ENCODE data around the gene PPP5C. TPM values are rescaled to one million over a fixed set of nuclear protein-coding genes. Genes with fewer than 3 reads are reported as not detected.

PPP5C gene
- total RNA-seq (2016; rRNA removed; fragmentation: Illumina TruSeq; extraction: Trizol), result 38.2 and 41.6 TPM in 2 replicates
- 6.6 and 9.3 TPM in 2 replicates for total RNA-seq (2016; cell fraction: cytosol; rRNA removed; fragmentation: Illumina TruSeq; extraction: Trizol; ENCODE audit: low read depth)
- total RNA-seq (2016; cell fraction: insoluble cytoplasmic fraction; rRNA removed; fragmentation: Illumina TruSeq; extraction: Trizol), result 33.6 and 40.9 TPM in 2 replicates
- 12.2 and 12.3 TPM in 2 replicates for total RNA-seq (2016; cell fraction: membrane; rRNA removed; fragmentation: Illumina TruSeq; extraction: Trizol)
- 31.3 and 44.2 TPM in 2 replicates for total RNA-seq (2016; cell fraction: nucleus; rRNA removed; fragmentation: Illumina TruSeq; extraction: Trizol)
- 67.9 and 68.5 TPM in 2 replicates for polyA plus RNA-seq (2011; rRNA removed)
- 52.3 and 70.1 TPM in 2 replicates for polyA plus RNA-seq (2011; cell fraction: cytosol; rRNA removed)
- polyA plus RNA-seq (2011; cell fraction: nucleus; rRNA removed), result 118 and 133 TPM in 2 replicates
- 33.2 and 36.7 TPM in 2 replicates for polyA plus RNA-seq (2012)
- 3.4 and 4.4 TPM in 2 replicates for polyA plus RNA-seq (2016; cell fraction: cytosol; fragmentation: Illumina TruSeq; extraction: Trizol; ENCODE audit: low read depth)
- polyA plus RNA-seq (2016; cell fraction: insoluble cytoplasmic fraction; fragmentation: Illumina TruSeq; extraction: Trizol; ENCODE audit: low read depth), result 45.7 and 54.9 TPM in 2 replicates
- polyA plus RNA-seq (2016; cell fraction: membrane; fragmentation: Illumina TruSeq; extraction: Trizol; ENCODE audit: low read depth), result 6.8 and 8.2 TPM in 2 replicates
- 82.9 and 89.8 TPM in 2 replicates for polyA plus RNA-seq (2016; cell fraction: nucleus; fragmentation: Illumina TruSeq; extraction: Trizol; ENCODE audit: insufficient read depth, low read depth)
- polyA minus RNA-seq (2011; rRNA and poly(A)+ RNA removed; ENCODE audit: low replicate concordance), result 92.2 and 144 TPM in 2 replicates
- polyA minus RNA-seq (2011; cell fraction: cytosol; rRNA and poly(A)+ RNA removed), result 26.7 and 26.9 TPM in 2 replicates
- 63.0 and 66.9 TPM in 2 replicates for polyA minus RNA-seq (2011; cell fraction: nucleus; rRNA and poly(A)+ RNA removed)
- percentile 61 among the genes with signal in this experiment for Bru-seq, nascent RNA
- BruChase-seq, experiment 1, labeled RNA remaining after a 6-hour chase, result percentile 69 among the genes with signal in this experiment
- percentile 69 among the genes with signal in this experiment for BruChase-seq, experiment 2, labeled RNA remaining after a 2-hour chase
- long read RNA-seq, experiment 1, transcript PPP5C-201 (13 exons, 2,109 nt), result major isoform, 39 of 51 reads
- long read RNA-seq, experiment 1, partial matches to known transcripts, result 3 of 51 reads
- long read RNA-seq, experiment 1, other reads (novel, unspliced or antisense), result 5 of 51 reads
- long read RNA-seq, experiment 2, transcript PPP5C-201 (13 exons, 2,109 nt), result major isoform, 51 of 83 reads
- long read RNA-seq, experiment 2, partial matches to known transcripts, result 16 of 83 reads
- long read RNA-seq, experiment 2, other reads (novel, unspliced or antisense), result 10 of 83 reads

- ChIA-PET POLR2A (interaction anchor here (0.7 to 1.0 kb wide), 2 partner anchors 8 to 48 kb away, joined by 5 to 8 read pairs; no protein-coding TSS in a partner anchor), CTCF (ENCODE audit: low intra/inter-chr PET ratio, low total read pairs) (interaction anchor here (1.0 to 1.3 kb wide), 3 partner anchors 65 to 66 kb away, joined by 4 read pairs; no protein-coding TSS in a partner anchor)
- peaks cover 2 to 5% of the 10 kb centered on the region in 2 experiments; a peak in 1 of 5 replicates for H3K36me3 ChIP-seq (replicated peaks in 1 of 2; ENCODE audit: control insufficient read depth in 1 of 2, insufficient read depth in 2 of 2, low read length in 2 of 2)
- H3K27ac ChIP-seq (ENCODE audit: extremely low read length, insufficient read depth, low read length), result peak within 1 kb of the TSS; percentile 78
- in situ Hi-C loops (cut with HindIII; ENCODE audit: extremely low pct_ligation_motif_present, low pct_unique_long_range_greater_than_20kb) (no loop called here), intact Hi-C loops (cut with micrococcal nuclease; ENCODE audit: unreplicated experiment) (loop anchor here (5.0 kb wide), 1 partner anchor 65 kb away; no protein-coding TSS in a partner anchor)
- H4K20me1 ChIP-seq (ENCODE audit: insufficient read depth, low read length), result no peaks in the 10 kb centered on the region
- peak within 1 kb of the TSS; percentile 72 for H3K9ac ChIP-seq (ENCODE audit: insufficient read depth, low read depth, low read length)
- peak; percentile 87 for DNase-seq (ENCODE audit: low spot score)
- peak within 1 kb of the TSS; percentile 67 for H2AFZ ChIP-seq (ENCODE audit: low read length)
- H3K79me2 ChIP-seq (ENCODE audit: insufficient read depth, low read length), result peaks cover 35% of the 10 kb centered on the region
- FAIRE-seq, result peak; percentile 37
- peak within 1 kb of the TSS; percentile 95 for H3K4me2 ChIP-seq (ENCODE audit: low read depth, low read length)
- WGBS (ENCODE audit: low lambda C conversion rate), result 1% methylated on average over 14 of the region's 62 CpGs
- no peaks in the 10 kb centered on the region; a peak in 1 of 5 replicates for H3K27me3 ChIP-seq (ENCODE audit: control insufficient read depth in 1 of 2, insufficient read depth in 2 of 2, low read length in 2 of 2)
- H3K9me3 ChIP-seq (ENCODE audit: low read length), result no peaks in the 10 kb centered on the region
- TSS peak; percentile 81 for BruUV-seq (replicated peaks)
- peak; percentile 90 for ATAC-seq
- H3K4me3 ChIP-seq (replicated peaks in 1 of 3; ENCODE audit: insufficient read depth in 1 of 3, low read depth in 2 of 3, low read length in 3 of 3), result peak within 1 kb of the TSS; percentile 92 to 95 (median 94)
- peaks cover 66% of the 10 kb centered on the region for H3K4me1 ChIP-seq (ENCODE audit: insufficient read depth, low read length)
- TF ChIP-seq HOXD1 (CRISPR knock-in tag; IDR thresholded peaks at IDR 0.05) (peak; percentile 70), THAP8 (CRISPR knock-in tag; IDR thresholded peaks at IDR 0.05; ENCODE audit: borderline replicate concordance) (no peak), ZSCAN21 (CRISPR knock-in tag; IDR thresholded peaks at IDR 0.05; ENCODE audit: borderline replicate concordance) (0 out of 2 replicates have a peak, but pooled peaks have one; percentile 72), NR0B2 (CRISPR knock-in tag; IDR thresholded peaks at IDR 0.05) (no peak; the same call in none of the 2 replicates), SMAD9 (CRISPR knock-in tag; IDR thresholded peaks at IDR 0.05) (peak; percentile 18; the same call in 1 of the 2 replicates), TRIM24 (CRISPR knock-in tag; IDR thresholded peaks at IDR 0.05) (no peak), MAF1 (CRISPR knock-in tag; IDR thresholded peaks at IDR 0.05; ENCODE audit: borderline replicate concordance) (no peak), MAZ (IDR thresholded peaks at IDR 0.05; ENCODE audit: borderline replicate concordance, low read depth, low read length) (0 out of 2 replicates have a peak, but pooled peaks have one; percentile 36), MAZ (CRISPR knock-in tag; IDR thresholded peaks at IDR 0.05; ENCODE audit: low read depth) (no peak; the same call in 1 of the 2 replicates), MYC (CRISPR knock-in tag; IDR thresholded peaks at IDR 0.05; ENCODE audit: borderline replicate concordance) (peak; percentile 41; the same call in 1 of the 2 replicates), TOE1 (CRISPR knock-in tag; IDR thresholded peaks at IDR 0.05) (no peak), SIN3A (IDR thresholded peaks at IDR 0.05; ENCODE audit: borderline replicate concordance, low read depth, low read length) (0 out of 2 replicates have a peak, but pooled peaks have one; percentile 66), FOXC1 (CRISPR knock-in tag; IDR thresholded peaks at IDR 0.05; ENCODE audit: borderline replicate concordance) (peak; percentile 91), ZNF17 (CRISPR knock-in tag; IDR thresholded peaks at IDR 0.05) (no peak), RBM39 (IDR thresholded peaks at IDR 0.05; ENCODE audit: low read depth, low read length, poor library complexity, severe bottlenecking) (peak; percentile 84), ZNF629 (CRISPR knock-in tag; conservative IDR thresholded peaks at IDR 0.05) (no peak)
Measured at GRCh38 chr19:46346821-46347571, at the start of gene PPP5C. PPP5C (plus strand) TSS chr19:46347087; CDS start chr19:46347097, 10 bp downstream.
